Esophagus muscularis mucosa (tissue), 4 donors: Measurements from ENCODE around the gene MB21D2. TPM values are rescaled to one million over a fixed set of nuclear protein-coding genes. Genes with fewer than 3 reads are reported as not detected.

Experiments
- DNase-seq: peaks from one replicate; pipeline ENCODE4 v3.0.0-alpha.2; 2017; ENCODE audit errors: extremely low spot score
- H3K27ac ChIP-seq, 4 donors: fragments of 200-600 bp; sonication (generic); replicated peaks in 1 of 4; 1 replicate in 3 of 4; 2 replicates in 1 of 4; pipeline ENCODE4 v1.5.1; 2016 to 2019; ENCODE audit warnings: mild to moderate bottlenecking in 1 of 4
- H3K27me3 ChIP-seq, 4 donors: fragments of 200-600 bp; sonication (generic); one replicate each; pipeline versions ENCODE4 v1.5.1 to v1.6.0; 2016 to 2019
- H3K36me3 ChIP-seq, 4 donors: fragments of 200-600 bp; sonication (generic); one replicate each; pipeline ENCODE4 v1.5.1; 2016 to 2019
- H3K4me1 ChIP-seq, 4 donors: fragments of 200-600 bp; sonication (generic); one replicate each; pipeline ENCODE4 v1.5.1; 2016 to 2019
- H3K4me3 ChIP-seq, 4 donors: fragments of 200-600 bp; sonication (generic); 1 replicate in 2 of 4; 2 replicates in 2 of 4; pipeline ENCODE4 v1.5.1; 2016 to 2019; ENCODE audit warnings: mild to moderate bottlenecking in 4 of 4, moderate library complexity in 1 of 4
- H3K9me3 ChIP-seq, 4 donors: fragments of 200-600 bp; sonication (generic); 1 replicate in 3 of 4; 2 replicates in 1 of 4; pipeline ENCODE4 v1.5.1; 2016 to 2019
- CTCF ChIP-seq, 3 experiments: fragments of 200-600 bp in 2 of 3; fragments of 450-650 bp in 1 of 3; sonication (generic) in 2 of 3; IDR thresholded peaks; one replicate each; pipeline ENCODE4 v1.5.1; 2017 to 2019; ENCODE audit warnings: antibody characterized with exemption in 3 of 3, mild to moderate bottlenecking in 2 of 3, moderate library complexity in 1 of 3
- EP300 ChIP-seq: sonication (generic); formaldehyde crosslinking; IDR thresholded peaks from one replicate; pipeline ENCODE4 v1.6.1; 2017; ENCODE audit warnings: antibody characterized with exemption
- POLR2A ChIP-seq: fragments of 450-650 bp; IDR thresholded peaks from one replicate; pipeline ENCODE4 v1.6.1; 2017; ENCODE audit warnings: antibody characterized with exemption, moderate library complexity, mild to moderate bottlenecking, low read depth
- POLR2AphosphoS5 ChIP-seq, 2 donors: sonication (generic); formaldehyde crosslinking; IDR thresholded peaks; one replicate each; pipeline ENCODE4 v1.6.1; 2017; ENCODE audit warnings: antibody characterized with exemption in 2 of 2
- WGBS: methylation state at CpG from one replicate; pipeline ENCODE4 v1.1.5; 2018; 5-methylcytosine and 5-hydroxymethylcytosine counted together
- intact Hi-C: fragments of 100-400 bp; cut with DNase I; formaldehyde crosslinking; loops from one replicate; pipeline ENCODE4 v1.15.1; 2023
- total RNA-seq, 4 donors: library from RNA; depleted of rRNA; stranded (reverse); fragments of >200 nt; gene quantifications; one replicate each; pipeline versions ENCODE4 v1.1.0 to v1.2.1, GENCODE V29; 2016

The MB21D2 gene
- total RNA-seq, 4 donors from 2014 or later: 5.4 to 11.5 (median 8.2) TPM

GRCh38 chr3:192817506-192817905 lies 100.2 kb downstream of the MB21D2 start:
- no peak overlapping the region for H3K27ac ChIP-seq
- peaks cover 7 to 29% (median 18%) of the 10 kb centered on the region in 4 donors for H3K4me1 ChIP-seq
- peak; percentile 90 for DNase-seq
- TF ChIP-seq CTCF (IDR thresholded peaks at IDR 0.05) (no peak), POLR2A (no peak), EP300 (no peak), POLR2AphosphoS5 (IDR thresholded peaks at IDR 0.05) (no peak)
- intact Hi-C loops: no loop called here
- H3K36me3 ChIP-seq: no peaks in the 10 kb centered on the region
- no peak overlapping the region for H3K4me3 ChIP-seq
- H3K9me3 ChIP-seq: no peaks in the 10 kb centered on the region
- 83% methylated on average over 4 of the region's 4 CpGs for WGBS
- H3K27me3 ChIP-seq: no peaks in the 10 kb centered on the region

GRCh38 chr3:192817053-192817452 lies 100.6 kb downstream of the MB21D2 start:
- 72% methylated on average over 1 of the region's 1 CpG for WGBS
- intact Hi-C loops: no loop called here

GRCh38 chr3:192816351-192816750 lies 101.3 kb downstream of the MB21D2 start:
- Histone ChIP-seq H3K4me3 (no peak overlapping the region), H3K27ac (no peak overlapping the region), H3K4me1 (peaks cover 7 to 29% (median 18%) of the 10 kb centered on the region in 4 donors), H3K9me3 (no peaks in the 10 kb centered on the region), H3K27me3 (no peaks in the 10 kb centered on the region), H3K36me3 (no peaks in the 10 kb centered on the region)
- intact Hi-C loops: no loop called here
- DNase-seq: no peak
- TF ChIP-seq POLR2A (no peak), POLR2AphosphoS5 (IDR thresholded peaks at IDR 0.05) (peak in 1 of 2 donors; percentile 17), EP300 (no peak), CTCF (IDR thresholded peaks at IDR 0.05) (peak; percentile 71 to 74 (median 73))
- 69% methylated on average over 4 of the region's 4 CpGs for WGBS

More at GRCh38 chr3:192817053-192817452, 100.6 kb downstream of the MB21D2 start:
- DNase-seq: peak; percentile 45
- Histone ChIP-seq H3K36me3 (no peaks in the 10 kb centered on the region), H3K9me3 (no peaks in the 10 kb centered on the region), H3K27ac (no peak overlapping the region), H3K4me1 (peaks cover 7 to 29% (median 18%) of the 10 kb centered on the region in 4 donors), H3K27me3 (no peaks in the 10 kb centered on the region), H3K4me3 (no peak overlapping the region)
- TF ChIP-seq EP300 (no peak), POLR2AphosphoS5 (IDR thresholded peaks at IDR 0.05) (no peak), CTCF (IDR thresholded peaks at IDR 0.05) (no peak), POLR2A (no peak)

- TF ChIP-seq EP300: no peak
- peak; percentile 58 to 66 (median 58) for TF ChIP-seq CTCF (IDR thresholded peaks at IDR 0.05)
- no peak for TF ChIP-seq POLR2AphosphoS5 (IDR thresholded peaks at IDR 0.05)
- no peak for TF ChIP-seq POLR2A
- Histone ChIP-seq H3K27me3 (no peaks in the 10 kb centered on the region), H3K36me3 (no peaks in the 10 kb centered on the region), H3K4me1 (peaks cover 0 to 21% (median 9%) of the 10 kb centered on the region in 4 donors), H3K9me3 (no peaks in the 10 kb centered on the region), H3K27ac (no peak overlapping the region), H3K4me3 (no peak overlapping the region)
- DNase-seq: peak; percentile 26
- WGBS: 15% methylated on average over 4 of the region's 4 CpGs
- intact Hi-C loops: loop anchor here (5.0 kb wide), 1 partner anchor 759 kb away; no protein-coding TSS in a partner anchor
Measured at GRCh38 chr3:192812743-192813383, 104.8 kb downstream of the MB21D2 start.

GRCh38 chr3:192805711-192806110 lies 111.9 kb downstream of the MB21D2 start:
- Histone ChIP-seq H3K4me3 (no peak overlapping the region), H3K27ac (no peak overlapping the region), H3K36me3 (no peaks in the 10 kb centered on the region), H3K4me1 (peaks cover 3 to 24% (median 14%) of the 10 kb centered on the region in 4 donors), H3K27me3 (no peaks in the 10 kb centered on the region), H3K9me3 (no peaks in the 10 kb centered on the region)
- TF ChIP-seq EP300: no peak
- no peak for TF ChIP-seq POLR2AphosphoS5 (IDR thresholded peaks at IDR 0.05)
- TF ChIP-seq CTCF (IDR thresholded peaks at IDR 0.05): no peak
- TF ChIP-seq POLR2A: no peak
- 90% methylated on average over 6 of the region's 6 CpGs for WGBS
- intact Hi-C loops: no loop called here
- DNase-seq: no peak
